Large intestine (tissue), 3 donors: Measurements from ENCODE around the gene IL25. TPM values are rescaled to one million over a fixed set of nuclear protein-coding genes. Genes with fewer than 3 reads are reported as not detected.
A peak's percentile ranks its signal among the peaks of the same experiment; 100 is the strongest.

Experiments used
- DNase-seq, 2 donors: peaks; one replicate each; pipeline versions ENCODE4 v3.0.0 to v3.0.0-alpha.2; 2013
- H3K27ac ChIP-seq: one replicate; pipeline ENCODE4 v1.5.1; 2013; ENCODE audit warnings: low read length
- H3K27me3 ChIP-seq: 2 replicates; pipeline ENCODE4 v1.6.1; 2013; ENCODE audit warnings: low read length; ENCODE audit not compliant: control insufficient read depth, insufficient read depth
- H3K36me3 ChIP-seq: 2 replicates; pipeline ENCODE4 v1.6.1; 2013; ENCODE audit warnings: low read length; ENCODE audit not compliant: control insufficient read depth, insufficient read depth
- H3K4me1 ChIP-seq: one replicate; pipeline ENCODE4 v1.6.1; 2013; ENCODE audit warnings: low read length; ENCODE audit not compliant: control insufficient read depth, insufficient read depth
- H3K4me3 ChIP-seq: one replicate; pipeline ENCODE4 v1.5.1; 2013; ENCODE audit warnings: low read length
- H3K9me3 ChIP-seq: one replicate; pipeline ENCODE4 v1.6.1; 2013; ENCODE audit warnings: mild to moderate bottlenecking, low read depth, low read length, moderate library complexity; ENCODE audit not compliant: control insufficient read depth
- WGBS: methylation state at CpG from one replicate; pipeline ENCODE4 v1.1.5; 2013; ENCODE audit warnings: low lambda C conversion rate; ENCODE audit not compliant: insufficient coverage; 5-methylcytosine and 5-hydroxymethylcytosine counted together
- polyA plus RNA-seq: library from polyadenylated mRNA; unstranded; fragments of 120-200 nt; gene quantifications from one replicate; pipeline ENCODE4 v1.2.1, GENCODE V29; 2013

The IL25 gene
- polyA plus RNA-seq, 1 donor = not detected

DNA sequence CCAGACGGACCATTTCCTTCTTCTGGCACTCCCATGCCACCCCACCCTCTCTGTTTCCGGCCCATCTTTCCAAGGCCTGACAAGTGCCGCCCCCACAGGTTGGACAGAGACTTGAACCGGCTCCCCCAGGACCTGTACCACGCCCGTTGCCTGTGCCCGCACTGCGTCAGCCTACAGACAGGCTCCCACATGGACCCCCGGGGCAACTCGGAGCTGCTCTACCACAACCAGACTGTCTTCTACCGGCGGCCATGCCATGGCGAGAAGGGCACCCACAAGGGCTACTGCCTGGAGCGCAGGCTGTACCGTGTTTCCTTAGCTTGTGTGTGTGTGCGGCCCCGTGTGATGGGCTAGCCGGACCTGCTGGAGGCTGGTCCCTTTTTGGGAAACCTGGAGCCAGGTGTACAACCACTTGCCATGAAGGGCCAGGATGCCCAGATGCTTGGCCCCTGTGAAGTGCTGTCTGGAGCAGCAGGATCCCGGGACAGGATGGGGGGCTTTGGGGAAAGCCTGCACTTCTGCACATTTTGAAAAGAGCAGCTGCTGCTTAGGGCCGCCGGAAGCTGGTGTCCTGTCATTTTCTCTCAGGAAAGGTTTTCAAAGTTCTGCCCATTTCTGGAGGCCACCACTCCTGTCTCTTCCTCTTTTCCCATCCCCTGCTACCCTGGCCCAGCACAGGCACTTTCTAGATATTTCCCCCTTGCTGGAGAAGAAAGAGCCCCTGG is 3.1 kb downstream of the IL25 start:
- peaks cover 3% of the 10 kb centered on the region for H3K27me3 ChIP-seq
- no peaks in the 10 kb centered on the region for H3K9me3 ChIP-seq
- H3K27ac ChIP-seq = no peak overlapping the region
- no peak for DNase-seq
- no peaks in the 10 kb centered on the region for H3K36me3 ChIP-seq
- peaks cover 7% of the 10 kb centered on the region for H3K4me1 ChIP-seq
- whole genome bisulfite sequencing = no CpG with 5 or more reads among the region's 21 CpGs
- H3K4me3 ChIP-seq = no peak overlapping the region

DNA sequence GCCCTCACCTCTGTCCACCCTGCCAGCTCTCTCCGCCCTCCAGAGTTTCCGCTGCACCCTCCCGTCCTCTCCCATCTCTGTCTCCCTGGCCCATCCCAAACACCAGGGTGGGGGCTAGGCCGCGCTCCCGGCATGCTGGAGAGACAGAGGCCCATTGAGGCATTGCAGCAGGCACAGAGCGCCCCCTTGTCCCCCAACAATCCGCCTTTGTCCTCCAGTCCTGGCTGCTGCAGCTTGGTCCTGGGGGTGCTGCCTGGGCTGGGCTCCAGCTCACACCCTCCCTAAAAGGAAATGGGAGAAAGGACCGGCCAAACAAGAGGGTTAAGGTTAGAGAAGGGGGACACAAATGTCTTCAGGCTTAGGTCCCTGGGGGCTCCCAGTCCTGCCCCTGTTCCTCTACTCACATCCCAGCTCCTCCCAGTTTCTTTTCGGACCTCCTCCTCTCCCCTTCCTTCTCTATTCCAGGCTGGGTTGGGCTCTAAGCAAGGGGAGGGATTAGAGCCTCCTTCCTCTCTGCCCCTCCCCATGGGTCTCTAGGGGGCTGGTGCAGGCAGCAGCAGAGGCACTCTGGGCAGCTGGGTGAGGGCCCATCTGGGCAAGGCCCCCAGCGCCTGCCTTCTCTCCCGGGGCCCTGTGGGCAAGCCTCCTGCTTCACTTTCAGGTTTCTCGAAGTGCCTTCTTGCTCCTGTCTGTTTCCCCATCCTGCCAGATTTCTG is 4.0 kb downstream of the IL25 start, which contains the start of gene CMTM5:
Gene CMTM5, plus strand, starts transcription at position 565 of the 716 bp plus-strand sequence. CDS start 206 bp downstream, outside the sequence.
- H3K27ac ChIP-seq = no peak within 1 kb of the TSS
- H3K36me3 ChIP-seq = no peaks in the 10 kb centered on the region

DNA sequence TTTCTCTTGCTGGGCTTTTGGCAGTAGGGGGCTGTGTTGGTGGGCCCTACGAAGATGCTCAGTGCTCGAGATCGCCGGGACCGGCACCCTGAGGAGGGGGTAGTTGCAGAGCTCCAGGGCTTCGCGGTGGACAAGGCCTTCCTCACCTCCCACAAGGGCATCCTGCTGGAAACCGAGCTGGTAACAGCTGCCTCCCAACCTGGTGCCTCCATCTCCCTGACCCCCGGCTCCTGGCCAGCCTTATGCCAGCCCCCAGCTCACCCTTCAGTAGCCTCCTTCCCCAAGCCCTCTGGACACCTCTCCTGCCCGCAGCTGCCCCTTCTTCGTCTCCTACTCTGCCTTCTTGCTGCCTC is 4.6 kb downstream of the IL25 start:
- no CpG with 5 or more reads among the region's 11 CpGs for WGBS
- DNase-seq = no peak
- Histone ChIP-seq H3K4me1 (peaks cover 11% of the 10 kb centered on the region), H3K27me3 (peaks cover 3% of the 10 kb centered on the region), H3K4me3 (no peak overlapping the region), H3K27ac (no peak overlapping the region), H3K36me3 (no peaks in the 10 kb centered on the region), H3K9me3 (no peaks in the 10 kb centered on the region)

More for the DNA sequence above, 4.0 kb downstream of the IL25 start, which contains the start of gene CMTM5:
- H3K4me1 ChIP-seq = peaks cover 11% of the 10 kb centered on the region
- peaks cover 3% of the 10 kb centered on the region for H3K27me3 ChIP-seq
- no peak within 1 kb of the TSS for H3K4me3 ChIP-seq
- peak; percentile 16 to 17 for DNase-seq
- H3K9me3 ChIP-seq = no peaks in the 10 kb centered on the region
- WGBS = 40% methylated on average over 1 of the region's 13 CpGs

DNA sequence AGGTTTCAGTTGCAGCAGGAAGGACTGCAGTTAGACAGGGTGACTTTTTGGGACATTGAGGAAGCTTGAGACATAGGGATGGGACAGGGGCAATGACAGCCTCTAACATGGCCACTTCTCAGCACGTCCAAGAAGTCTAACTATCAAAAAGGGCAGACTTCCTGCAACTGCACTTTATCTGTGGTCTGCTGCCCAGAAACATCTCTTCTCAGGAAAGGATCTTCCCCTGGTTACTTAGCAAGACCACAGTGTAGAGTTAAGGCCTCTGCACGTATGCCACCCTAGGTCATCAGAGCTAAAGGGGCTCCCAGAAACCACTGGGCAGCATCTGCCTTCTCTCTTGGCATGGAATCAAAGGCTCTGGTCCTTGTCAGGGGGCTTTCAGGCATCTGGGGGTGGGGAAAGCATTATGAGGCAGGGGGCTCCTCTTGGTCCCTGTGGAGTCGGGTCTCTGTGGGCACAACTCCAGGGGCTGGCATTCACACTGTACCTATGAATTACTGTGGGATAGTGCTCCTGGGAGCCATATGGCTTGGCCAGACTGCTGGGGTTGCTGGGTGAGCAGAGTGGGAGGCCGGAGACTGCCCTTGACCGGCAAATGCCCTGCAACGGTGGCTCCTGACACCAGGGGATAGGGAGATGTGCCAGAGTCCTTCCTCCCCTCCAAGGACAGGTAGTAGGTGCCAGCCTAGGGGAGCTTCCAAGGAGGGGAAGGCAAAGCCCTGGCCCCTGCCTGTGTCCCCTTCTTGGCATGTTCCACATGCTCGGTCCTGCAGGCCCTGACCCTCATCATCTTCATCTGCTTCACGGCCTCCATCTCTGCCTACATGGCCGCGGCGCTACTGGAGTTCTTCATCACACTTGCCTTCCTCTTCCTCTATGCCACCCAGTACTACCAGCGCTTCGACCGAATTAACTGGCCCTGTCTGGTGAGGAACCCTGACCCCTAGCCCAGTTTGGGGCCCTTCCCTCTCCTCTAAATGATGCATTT is 5.3 kb downstream of the IL25 start:
- Histone ChIP-seq H3K4me3 (no peak overlapping the region), H3K4me1 (peaks cover 11% of the 10 kb centered on the region), H3K27me3 (peaks cover 3% of the 10 kb centered on the region), H3K27ac (no peak overlapping the region), H3K36me3 (no peaks in the 10 kb centered on the region), H3K9me3 (no peaks in the 10 kb centered on the region)
- no CpG with 5 or more reads among the region's 14 CpGs for WGBS
- DNase-seq = no peak

DNA sequence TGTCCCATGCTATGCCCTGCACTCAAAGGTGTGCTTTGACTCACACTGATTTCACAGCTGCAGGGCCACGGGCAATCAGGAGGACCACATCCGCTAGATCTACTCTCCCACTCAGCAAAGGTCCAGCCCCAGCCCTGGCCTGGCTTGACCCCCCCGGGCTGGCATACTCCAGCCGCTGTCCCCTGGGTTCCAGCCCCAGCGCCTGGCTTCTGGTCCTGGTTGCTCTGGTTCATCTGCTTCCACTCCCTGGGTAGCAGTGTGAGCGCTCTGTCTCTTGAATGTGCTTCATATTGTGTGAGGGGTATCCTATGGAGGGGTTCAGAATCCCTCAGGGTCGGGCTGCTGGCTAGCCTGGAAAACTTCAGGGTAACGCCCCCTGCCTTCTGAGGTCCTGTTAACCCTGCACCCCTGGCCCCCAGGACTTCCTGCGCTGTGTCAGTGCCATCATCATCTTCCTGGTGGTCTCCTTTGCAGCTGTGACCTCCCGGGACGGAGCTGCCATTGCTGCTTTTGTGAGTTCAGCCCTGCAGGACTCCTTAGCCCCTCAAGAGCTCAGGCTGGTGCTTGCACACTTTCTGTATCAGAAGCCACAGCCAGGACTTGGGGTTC is 6.1 kb downstream of the IL25 start:
- H3K4me1 ChIP-seq = peaks cover 11% of the 10 kb centered on the region
- no peak overlapping the region for H3K27ac ChIP-seq
- DNase-seq = no peak
- no peaks in the 10 kb centered on the region for H3K9me3 ChIP-seq
- H3K27me3 ChIP-seq = peaks cover 3% of the 10 kb centered on the region
- H3K36me3 ChIP-seq = no peaks in the 10 kb centered on the region
- WGBS = no CpG with 5 or more reads among the region's 11 CpGs
- no peak overlapping the region for H3K4me3 ChIP-seq

DNA sequence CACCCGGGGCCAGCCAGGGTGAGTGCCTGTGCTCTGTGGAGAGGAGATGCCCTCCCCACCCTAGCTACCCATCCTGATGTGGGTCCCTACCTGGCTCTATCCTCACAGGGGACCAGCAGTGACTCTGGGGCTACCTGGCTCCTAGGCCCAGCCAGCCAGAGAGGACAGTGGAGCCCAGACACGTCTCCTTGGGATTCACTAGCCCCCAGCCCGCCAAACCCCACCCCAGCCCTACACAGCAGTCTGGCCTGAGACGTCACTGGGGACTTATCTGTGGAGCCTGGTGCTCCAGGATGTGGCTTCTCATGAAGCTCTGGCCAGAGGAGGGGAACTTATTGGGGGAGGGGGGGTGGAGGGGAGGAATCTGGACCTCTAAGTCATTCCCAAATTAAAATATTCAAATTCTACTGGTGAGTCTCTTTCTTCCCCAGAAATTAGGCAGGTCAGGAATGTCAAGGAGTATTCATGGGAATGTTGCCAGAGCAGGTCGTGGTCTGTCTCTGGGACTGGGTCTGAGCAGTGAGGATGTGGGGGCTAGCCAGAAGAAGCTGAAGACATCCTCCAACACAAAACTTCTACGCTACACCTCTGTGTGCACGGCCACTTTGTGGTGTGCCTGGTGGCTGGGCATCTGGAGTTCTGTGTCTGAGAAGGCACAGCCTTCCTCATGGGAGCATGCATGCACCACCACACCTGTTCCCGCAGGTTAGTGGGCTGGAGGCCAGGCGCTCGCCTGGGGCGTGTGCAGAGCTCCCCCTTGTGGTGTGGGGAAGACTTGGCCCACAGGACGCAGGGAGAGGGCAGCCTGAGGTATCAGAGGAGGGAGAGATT is 7.0 kb downstream of the IL25 start:
- peak; percentile 49 to 55 for DNase-seq
- no peaks in the 10 kb centered on the region for H3K36me3 ChIP-seq
- H3K9me3 ChIP-seq = no peaks in the 10 kb centered on the region
- WGBS = no CpG with 5 or more reads among the region's 12 CpGs
- H3K27me3 ChIP-seq = peaks cover 3% of the 10 kb centered on the region
- H3K4me3 ChIP-seq = no peak overlapping the region
- no peak overlapping the region for H3K27ac ChIP-seq
- peaks cover 11% of the 10 kb centered on the region for H3K4me1 ChIP-seq

DNA sequence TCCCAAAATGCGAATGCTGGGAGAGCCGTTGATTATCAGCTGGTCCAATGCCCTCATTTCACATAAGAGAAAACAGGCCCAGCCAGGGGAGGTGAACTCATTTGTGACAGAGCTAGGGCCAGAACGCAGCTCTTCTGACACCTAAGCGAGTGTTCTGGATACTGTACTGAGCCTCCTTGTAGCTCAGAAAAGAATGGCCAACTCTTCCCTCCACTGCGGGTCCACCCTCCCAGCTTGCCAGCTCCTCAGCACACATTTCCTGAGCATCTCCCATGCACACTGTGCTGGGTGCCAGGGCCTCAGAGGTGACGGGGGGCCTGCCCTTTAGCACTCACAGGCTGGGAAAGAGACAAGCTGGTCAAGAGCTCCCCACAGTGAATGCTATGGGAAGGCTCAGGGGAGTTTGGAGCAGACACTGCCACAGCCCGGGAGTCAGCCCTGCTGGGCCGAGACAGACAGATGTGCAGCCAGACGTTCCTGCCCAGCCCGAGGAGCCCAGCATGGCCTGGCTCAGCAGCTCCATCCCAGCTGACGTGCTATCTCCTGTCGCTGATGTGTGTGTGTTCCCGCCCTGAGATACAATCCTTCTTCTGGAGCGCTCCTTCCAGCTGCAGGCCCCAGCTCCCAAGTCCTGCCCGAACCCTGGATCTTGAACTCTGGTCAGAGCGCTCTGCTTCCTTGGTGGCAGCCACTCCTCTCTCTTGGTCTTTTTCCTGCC is 7.7 kb downstream of the IL25 start:
- Histone ChIP-seq H3K4me1 (peaks cover 11% of the 10 kb centered on the region), H3K27me3 (peaks cover 3% of the 10 kb centered on the region), H3K4me3 (no peak overlapping the region), H3K9me3 (no peaks in the 10 kb centered on the region), H3K27ac (no peak overlapping the region), H3K36me3 (no peaks in the 10 kb centered on the region)
- DNase-seq = peak in 1 of 2 donors; percentile 53
- WGBS = 0% methylated on average over 1 of the region's 16 CpGs

DNA sequence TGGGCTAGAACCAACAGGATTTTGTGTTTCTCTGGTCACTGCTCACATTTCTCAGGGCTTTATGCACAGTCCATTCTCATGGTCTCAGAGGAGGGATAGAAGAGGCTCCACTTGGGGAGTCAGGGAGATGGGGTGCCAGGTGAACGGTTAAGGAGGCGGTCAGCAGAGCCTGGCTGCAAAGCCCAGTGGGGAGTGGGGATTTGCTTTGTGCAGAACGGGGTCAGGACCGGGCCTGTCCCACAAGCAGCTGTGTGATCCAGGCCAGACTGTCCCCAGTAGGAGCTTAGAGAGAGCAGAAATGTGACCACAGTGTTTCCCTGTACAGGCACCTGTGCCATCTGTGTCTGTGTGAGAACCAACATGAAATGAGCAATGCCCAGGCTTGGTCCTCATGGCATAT is 8.4 kb downstream of the IL25 start:
- Histone ChIP-seq H3K9me3 (no peaks in the 10 kb centered on the region), H3K4me1 (peaks cover 11% of the 10 kb centered on the region), H3K27ac (no peak overlapping the region), H3K27me3 (peaks cover 3% of the 10 kb centered on the region), H3K36me3 (no peaks in the 10 kb centered on the region), H3K4me3 (no peak overlapping the region)
- no peak for DNase-seq
- no CpG with 5 or more reads among the region's 4 CpGs for WGBS

DNA sequence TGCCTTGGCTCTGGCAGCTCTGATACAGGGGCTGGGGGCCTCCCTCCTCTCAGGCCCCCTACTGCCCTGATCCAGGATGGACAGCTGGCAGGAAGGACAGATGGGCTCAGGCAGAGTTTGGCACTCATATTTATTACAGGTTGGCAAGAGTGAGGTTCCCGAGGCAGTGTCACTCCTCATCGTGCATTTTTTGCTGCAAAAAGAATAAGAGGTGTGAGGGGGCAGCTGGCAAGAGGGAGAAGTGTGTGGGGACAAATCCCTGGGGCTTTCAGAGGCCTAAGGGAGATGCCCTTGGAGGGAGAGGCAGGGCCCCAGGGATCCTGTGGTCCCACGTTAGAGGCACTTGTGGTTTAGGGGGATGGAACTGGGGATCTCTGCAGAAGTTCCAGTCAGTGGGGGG is 9.3 kb downstream of the IL25 start:
- Histone ChIP-seq H3K27ac (no peak overlapping the region), H3K4me3 (no peak overlapping the region), H3K9me3 (no peaks in the 10 kb centered on the region), H3K27me3 (peaks cover under 1% of the 10 kb centered on the region), H3K4me1 (peaks cover 11% of the 10 kb centered on the region), H3K36me3 (no peaks in the 10 kb centered on the region)
- WGBS = no CpG with 5 or more reads among the region's 3 CpGs
- no peak for DNase-seq
